Measurements from ENCODE around the gene DMRTC2.

Gene DMRTC2

DNA sequence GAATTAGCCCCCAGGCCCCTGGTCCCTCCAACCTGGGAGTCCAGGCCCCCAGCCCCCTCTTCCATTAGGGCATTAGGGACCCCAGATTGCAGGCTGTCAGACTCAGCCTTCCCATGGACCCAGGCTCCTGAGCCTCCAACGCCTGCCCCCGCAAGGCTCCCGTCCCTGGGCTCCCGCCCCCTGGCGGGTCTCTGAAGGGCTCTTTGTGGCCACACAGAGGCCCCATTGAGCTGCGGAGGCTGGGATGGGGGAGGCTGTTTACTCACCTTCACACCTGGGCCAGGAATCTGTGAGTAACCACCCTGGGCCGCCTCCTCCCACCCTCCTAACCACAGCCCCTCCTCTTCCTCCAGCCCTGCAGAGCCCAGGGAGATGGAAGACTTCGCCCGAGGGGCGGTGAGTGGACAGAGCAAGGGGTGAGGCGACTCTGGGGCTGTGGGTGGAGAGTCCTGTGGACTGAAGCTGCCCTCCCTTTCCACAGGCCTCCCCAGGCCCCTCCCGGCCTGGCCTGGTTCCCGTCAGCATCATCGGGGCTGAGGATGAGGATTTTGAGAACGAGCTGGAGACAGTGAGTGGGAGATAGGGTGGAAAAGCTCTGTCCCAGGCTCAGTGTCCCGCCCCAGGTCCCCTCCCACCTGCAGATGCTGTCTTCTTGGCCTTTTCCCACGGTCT, 43.0 kb downstream of the DMRTC2 start:
- Histone ChIP-seq H3K9ac (ENCODE audit: low read length) (peak overlapping the region; percentile 72), H3K4me3 (ENCODE audit: low read length) (peak overlapping the region; percentile 18), H3K4me1 (ENCODE audit: control insufficient read depth, insufficient read depth, low read length) (peaks cover 41% of the 10 kb centered on the region), H3K27me3 (ENCODE audit: control insufficient read depth, insufficient read depth, low read length) (no peaks in the 10 kb centered on the region), H3K9me3 (ENCODE audit: control insufficient read depth, low read length) (no peaks in the 10 kb centered on the region), H3K36me3 (ENCODE audit: control insufficient read depth, insufficient read depth, low read length) (peaks cover 15% of the 10 kb centered on the region)

DNA sequence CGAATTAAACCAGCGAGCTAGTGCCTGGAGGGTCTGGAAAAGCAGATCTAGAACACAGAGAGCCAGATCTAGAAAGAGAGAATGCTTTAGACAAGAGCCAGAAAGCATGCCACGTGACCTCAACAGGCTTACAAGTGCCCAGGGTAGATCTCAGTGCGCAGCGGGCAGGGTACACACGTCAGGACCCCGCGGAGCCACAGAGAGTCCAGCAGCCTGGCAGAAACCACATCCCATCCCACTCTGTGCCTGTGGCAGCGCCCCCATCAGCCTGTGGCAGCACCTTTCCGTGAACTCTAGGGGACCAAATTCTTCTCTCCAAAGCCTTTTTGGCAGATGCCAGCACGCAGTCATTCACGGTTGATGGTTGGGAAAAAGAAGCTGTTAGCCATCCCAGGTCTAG, 44.1 kb downstream of the DMRTC2 start:
- H3K27me3 ChIP-seq (ENCODE audit: control insufficient read depth, insufficient read depth, low read length) = no peaks in the 10 kb centered on the region
- peaks cover 41% of the 10 kb centered on the region for H3K4me1 ChIP-seq (ENCODE audit: control insufficient read depth, insufficient read depth, low read length)
- no peak overlapping the region for H3K9ac ChIP-seq (ENCODE audit: low read length)
- no peak overlapping the region for H3K4me3 ChIP-seq (ENCODE audit: low read length)
- peaks cover 17% of the 10 kb centered on the region for H3K36me3 ChIP-seq (ENCODE audit: control insufficient read depth, insufficient read depth, low read length)
- H3K9me3 ChIP-seq (ENCODE audit: control insufficient read depth, low read length) = no peaks in the 10 kb centered on the region

DNA sequence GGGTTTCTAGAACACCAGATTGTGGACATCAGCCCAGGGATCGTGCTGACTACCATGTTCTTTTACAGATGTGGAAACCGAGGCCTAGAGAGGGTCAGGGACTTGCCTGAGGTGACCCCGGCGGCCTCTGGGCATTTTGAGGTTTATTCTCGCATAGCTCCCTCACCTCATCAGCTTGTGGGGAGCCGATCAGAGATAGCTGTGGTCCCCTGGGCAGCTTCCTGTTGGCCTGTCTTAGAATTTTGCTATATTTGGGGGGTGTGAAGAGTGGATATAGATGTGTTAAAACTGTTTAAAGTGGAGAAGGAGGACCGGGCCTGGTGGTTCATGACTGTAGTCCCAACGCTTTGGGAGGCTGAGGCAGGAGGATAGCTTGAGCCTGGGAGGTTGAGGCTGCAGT, 45.1 kb downstream of the DMRTC2 start:
- peaks cover 39% of the 10 kb centered on the region for H3K4me1 ChIP-seq (ENCODE audit: control insufficient read depth, insufficient read depth, low read length)
- no peak overlapping the region for H3K4me3 ChIP-seq (ENCODE audit: low read length)
- H3K27me3 ChIP-seq (ENCODE audit: control insufficient read depth, insufficient read depth, low read length) = no peaks in the 10 kb centered on the region
- peaks cover 23% of the 10 kb centered on the region for H3K36me3 ChIP-seq (ENCODE audit: control insufficient read depth, insufficient read depth, low read length)
- H3K9ac ChIP-seq (ENCODE audit: low read length) = no peak overlapping the region
- H3K9me3 ChIP-seq (ENCODE audit: control insufficient read depth, low read length) = no peaks in the 10 kb centered on the region

DNA sequence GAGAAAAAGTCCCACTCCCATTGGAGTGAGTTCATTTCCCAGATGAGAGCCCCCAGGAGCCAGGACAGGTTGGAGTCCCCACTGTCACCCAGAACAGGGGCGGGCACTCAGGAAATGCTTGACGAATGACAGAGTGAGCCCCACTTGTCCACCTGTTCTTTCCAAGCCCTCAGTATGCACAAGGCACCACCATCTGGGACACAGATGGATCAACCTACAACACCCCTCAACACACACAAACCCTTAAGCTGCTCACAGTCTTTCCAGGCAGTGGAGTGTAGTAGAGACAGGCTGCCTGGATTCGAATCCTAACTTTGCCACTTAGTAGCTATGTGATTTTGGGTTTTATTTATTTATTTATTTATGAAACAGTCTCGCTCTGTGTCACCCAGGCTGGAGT, 46.1 kb downstream of the DMRTC2 start:
- Histone ChIP-seq H3K4me1 (ENCODE audit: control insufficient read depth, insufficient read depth, low read length) (peaks cover 30% of the 10 kb centered on the region), H3K27me3 (ENCODE audit: control insufficient read depth, insufficient read depth, low read length) (no peaks in the 10 kb centered on the region), H3K9me3 (ENCODE audit: control insufficient read depth, low read length) (no peaks in the 10 kb centered on the region), H3K4me3 (ENCODE audit: low read length) (no peak overlapping the region), H3K9ac (ENCODE audit: low read length) (no peak overlapping the region), H3K36me3 (ENCODE audit: control insufficient read depth, insufficient read depth, low read length) (peaks cover 29% of the 10 kb centered on the region)

DNA sequence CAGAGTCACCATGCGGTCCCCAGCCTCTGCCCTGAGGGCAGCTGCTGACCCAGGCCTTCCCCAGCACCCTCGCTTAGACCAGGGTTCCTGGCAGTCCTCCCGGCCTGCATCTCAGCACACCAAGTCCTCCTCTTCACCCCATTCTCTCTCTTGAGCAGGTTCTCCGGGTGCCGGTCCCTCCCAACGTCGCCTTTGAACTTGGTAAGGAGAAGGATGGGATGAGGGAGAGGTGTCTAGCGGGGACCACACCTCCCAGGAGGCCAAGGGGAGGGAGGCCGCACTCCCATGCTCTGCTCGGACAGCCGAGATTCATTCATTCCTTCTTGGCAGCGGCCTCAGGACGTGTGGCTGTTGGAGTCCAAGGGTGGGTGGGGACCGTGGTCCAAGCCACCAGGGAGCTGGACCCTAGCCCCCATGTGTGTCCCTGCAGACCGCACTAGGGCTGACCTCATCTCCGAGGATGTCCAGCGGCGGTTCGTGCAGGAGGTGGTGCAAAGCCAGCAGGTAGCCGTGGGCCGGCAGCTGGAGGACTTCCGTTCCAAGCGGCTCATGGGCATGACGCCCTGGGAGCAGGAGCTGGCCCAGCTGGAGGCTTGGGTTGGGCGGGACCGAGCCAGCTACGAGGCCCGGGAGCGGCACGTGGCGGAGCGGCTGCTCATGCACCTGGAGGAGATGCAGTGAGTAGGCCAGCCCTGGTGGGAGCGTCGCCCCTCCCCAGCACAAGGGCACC, 47.5 kb downstream of the DMRTC2 start:
- peaks cover 16% of the 10 kb centered on the region for H3K4me1 ChIP-seq (ENCODE audit: control insufficient read depth, insufficient read depth, low read length)
- no peaks in the 10 kb centered on the region for H3K27me3 ChIP-seq (ENCODE audit: control insufficient read depth, insufficient read depth, low read length)
- H3K4me3 ChIP-seq (ENCODE audit: low read length) = no peak overlapping the region
- no peak overlapping the region for H3K9ac ChIP-seq (ENCODE audit: low read length)
- peaks cover 33% of the 10 kb centered on the region for H3K36me3 ChIP-seq (ENCODE audit: control insufficient read depth, insufficient read depth, low read length)
- no peaks in the 10 kb centered on the region for H3K9me3 ChIP-seq (ENCODE audit: control insufficient read depth, low read length)

DNA sequence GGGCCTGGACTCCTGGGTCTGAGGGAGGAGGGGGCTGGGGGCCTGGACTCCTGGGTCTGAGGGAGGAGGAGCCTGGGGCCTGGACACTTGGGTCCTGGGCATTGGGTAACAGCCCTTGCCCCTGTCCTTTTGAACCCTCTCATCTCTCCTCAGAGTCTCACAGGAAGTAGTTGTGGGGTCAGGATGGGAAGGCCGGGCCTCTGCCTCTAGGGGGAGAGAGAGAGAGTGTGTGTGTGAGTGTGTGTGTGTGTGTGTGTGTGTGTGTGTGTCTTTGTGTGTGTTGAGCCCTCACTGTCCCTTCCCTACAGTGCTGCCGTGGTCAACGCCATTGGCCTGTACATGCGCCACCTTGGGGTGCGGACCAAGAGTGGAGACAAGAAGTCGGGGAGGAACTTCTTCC, 49.1 kb downstream of the DMRTC2 start:
- Histone ChIP-seq H3K27me3 (ENCODE audit: control insufficient read depth, insufficient read depth, low read length) (no peaks in the 10 kb centered on the region), H3K9ac (ENCODE audit: low read length) (no peak overlapping the region), H3K36me3 (ENCODE audit: control insufficient read depth, insufficient read depth, low read length) (peaks cover 33% of the 10 kb centered on the region), H3K4me3 (ENCODE audit: low read length) (no peak overlapping the region), H3K4me1 (ENCODE audit: control insufficient read depth, insufficient read depth, low read length) (peaks cover 3% of the 10 kb centered on the region), H3K9me3 (ENCODE audit: control insufficient read depth, low read length) (no peaks in the 10 kb centered on the region)

DNA sequence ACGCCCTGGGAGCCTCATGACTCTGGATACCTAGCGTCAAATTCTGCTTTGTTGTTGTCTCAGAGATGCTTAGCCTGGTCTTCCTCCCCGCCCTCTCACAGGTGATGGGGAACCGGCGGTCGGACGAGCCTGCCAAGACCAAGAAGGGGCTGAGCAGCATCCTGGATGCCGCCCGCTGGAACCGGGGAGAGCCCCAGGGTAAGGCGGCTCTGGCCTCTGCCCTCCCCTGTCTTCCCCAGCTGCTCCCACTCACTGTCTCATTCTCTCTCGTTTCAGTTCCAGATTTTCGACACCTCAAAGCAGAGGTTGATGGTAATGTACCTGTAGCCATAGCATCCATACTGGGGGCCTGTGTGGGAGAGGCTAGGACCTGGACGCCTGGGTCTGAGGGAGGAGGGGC, 49.5 kb downstream of the DMRTC2 start:
- Histone ChIP-seq H3K36me3 (ENCODE audit: control insufficient read depth, insufficient read depth, low read length) (peaks cover 28% of the 10 kb centered on the region), H3K4me1 (ENCODE audit: control insufficient read depth, insufficient read depth, low read length) (no peaks in the 10 kb centered on the region), H3K9ac (ENCODE audit: low read length) (no peak overlapping the region), H3K9me3 (ENCODE audit: control insufficient read depth, low read length) (no peaks in the 10 kb centered on the region), H3K4me3 (ENCODE audit: low read length) (no peak overlapping the region), H3K27me3 (ENCODE audit: control insufficient read depth, insufficient read depth, low read length) (no peaks in the 10 kb centered on the region)

DNA sequence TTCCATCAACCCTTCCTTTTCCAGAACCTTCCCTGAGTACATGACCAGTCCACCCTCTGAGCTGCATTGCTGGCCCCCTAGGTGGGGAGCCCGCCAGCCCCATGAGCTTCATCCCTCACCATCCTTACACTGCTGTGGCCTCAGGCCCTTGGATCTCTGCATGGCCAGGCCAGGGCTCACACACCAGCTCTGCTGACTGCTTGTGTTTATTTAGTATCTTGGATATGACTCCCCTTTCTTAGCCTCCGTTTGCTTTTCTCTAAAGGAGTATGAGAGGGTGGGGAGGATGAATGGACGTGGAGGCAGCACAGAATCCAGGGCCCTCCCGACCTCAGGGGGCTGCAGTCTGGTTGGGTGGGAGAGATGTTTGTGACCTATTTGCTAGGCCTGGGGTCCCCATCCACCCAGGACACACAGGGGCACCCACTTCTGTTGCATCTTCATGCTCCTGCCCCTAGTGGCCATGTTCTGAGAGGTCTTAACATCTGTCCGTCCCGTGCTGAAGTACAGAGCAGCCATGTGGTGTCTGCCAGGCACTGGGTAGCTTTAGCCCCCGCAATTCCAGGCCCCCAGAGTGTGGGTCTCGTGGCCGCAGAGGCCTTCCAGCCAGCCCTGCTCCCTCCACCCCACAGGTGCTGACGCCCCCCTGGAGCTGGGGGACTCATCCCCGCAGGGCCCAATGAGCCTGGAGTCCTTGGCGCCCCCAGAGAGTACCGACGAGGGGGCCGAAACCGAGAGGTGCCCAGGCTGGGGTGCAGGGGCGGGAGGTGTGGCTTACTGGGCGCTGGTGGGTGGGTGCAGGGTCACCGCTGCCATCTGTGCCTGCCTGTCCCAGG, 51.1 kb downstream of the DMRTC2 start:
- H3K4me1 ChIP-seq (ENCODE audit: control insufficient read depth, insufficient read depth, low read length) = no peaks in the 10 kb centered on the region
- no peak overlapping the region for H3K9ac ChIP-seq (ENCODE audit: low read length)
- no peaks in the 10 kb centered on the region for H3K27me3 ChIP-seq (ENCODE audit: control insufficient read depth, insufficient read depth, low read length)
- H3K36me3 ChIP-seq (ENCODE audit: control insufficient read depth, insufficient read depth, low read length) = peaks cover 24% of the 10 kb centered on the region
- H3K4me3 ChIP-seq (ENCODE audit: low read length) = no peak overlapping the region
- H3K9me3 ChIP-seq (ENCODE audit: control insufficient read depth, low read length) = no peaks in the 10 kb centered on the region

DNA sequence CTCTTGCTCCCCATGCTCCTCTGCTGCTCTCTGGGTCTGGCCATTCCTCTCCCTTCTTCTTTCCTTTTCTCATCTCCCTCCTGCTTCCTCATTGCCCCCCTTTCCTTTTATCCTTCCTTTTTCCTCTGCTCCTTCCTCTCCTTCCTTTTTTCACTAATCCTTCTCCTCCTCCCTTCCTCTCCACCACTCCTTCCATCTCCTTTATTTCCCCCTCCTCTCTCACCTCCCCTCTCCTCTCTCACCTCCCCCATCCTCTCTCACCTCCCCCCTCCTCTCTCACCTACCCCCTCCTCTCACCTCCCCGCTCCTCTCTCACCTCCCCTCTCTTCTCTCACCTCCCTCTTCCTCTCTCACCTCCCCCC, 51.7 kb downstream of the DMRTC2 start:
- Histone ChIP-seq H3K36me3 (ENCODE audit: control insufficient read depth, insufficient read depth, low read length) (peaks cover 27% of the 10 kb centered on the region), H3K4me3 (ENCODE audit: low read length) (no peak overlapping the region), H3K9ac (ENCODE audit: low read length) (no peak overlapping the region), H3K4me1 (ENCODE audit: control insufficient read depth, insufficient read depth, low read length) (no peaks in the 10 kb centered on the region), H3K27me3 (ENCODE audit: control insufficient read depth, insufficient read depth, low read length) (no peaks in the 10 kb centered on the region), H3K9me3 (ENCODE audit: control insufficient read depth, low read length) (no peaks in the 10 kb centered on the region)

DNA sequence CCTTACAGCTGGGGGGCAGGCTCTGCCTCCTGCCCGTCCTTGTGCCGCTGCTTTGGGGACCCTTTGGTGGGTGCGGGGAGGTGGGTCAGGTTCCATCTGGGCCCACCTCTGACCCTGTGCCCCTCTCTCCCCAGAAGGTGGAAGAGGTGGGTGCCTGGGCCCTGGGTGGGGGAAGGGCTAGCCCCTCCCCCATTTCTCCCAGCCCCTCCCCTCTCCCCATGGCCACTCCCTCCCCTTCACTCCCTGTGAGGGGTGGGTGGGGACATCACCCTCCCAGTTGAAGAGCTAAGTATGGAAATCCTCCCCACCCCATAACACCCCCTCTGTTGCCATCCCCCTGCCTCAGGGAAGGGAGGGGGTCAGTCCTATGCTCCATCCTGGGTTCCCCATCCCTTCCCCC, 52.3 kb downstream of the DMRTC2 start:
- Histone ChIP-seq H3K4me3 (ENCODE audit: low read length) (no peak overlapping the region), H3K36me3 (ENCODE audit: control insufficient read depth, insufficient read depth, low read length) (peaks cover 33% of the 10 kb centered on the region), H3K9me3 (ENCODE audit: control insufficient read depth, low read length) (no peaks in the 10 kb centered on the region), H3K4me1 (ENCODE audit: control insufficient read depth, insufficient read depth, low read length) (peaks cover 5% of the 10 kb centered on the region), H3K27me3 (ENCODE audit: control insufficient read depth, insufficient read depth, low read length) (no peaks in the 10 kb centered on the region), H3K9ac (ENCODE audit: low read length) (no peak overlapping the region)

DNA sequence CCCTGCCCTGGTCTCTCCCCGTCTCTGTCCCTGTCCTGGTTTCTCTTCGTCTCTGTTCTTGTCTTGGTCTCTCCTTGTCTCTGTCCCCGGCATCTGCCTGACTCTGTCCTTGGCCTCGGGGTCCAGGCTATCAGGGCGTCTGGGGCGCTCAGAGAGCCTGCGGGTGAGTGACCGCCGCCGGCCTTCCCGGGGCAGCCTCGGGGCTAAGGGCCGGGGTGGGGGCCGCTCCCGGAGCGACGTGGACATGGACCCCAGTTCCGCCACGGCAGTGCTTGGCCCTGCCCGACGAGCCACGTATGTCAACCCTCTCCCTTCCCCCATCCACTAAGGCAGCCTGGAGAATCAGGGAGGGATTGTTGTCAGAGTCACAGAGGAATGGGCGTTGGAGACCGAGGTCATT, 53.0 kb downstream of the DMRTC2 start:
- Histone ChIP-seq H3K9me3 (ENCODE audit: control insufficient read depth, low read length) (no peaks in the 10 kb centered on the region), H3K4me3 (ENCODE audit: low read length) (no peak overlapping the region), H3K36me3 (ENCODE audit: control insufficient read depth, insufficient read depth, low read length) (peaks cover 33% of the 10 kb centered on the region), H3K27me3 (ENCODE audit: control insufficient read depth, insufficient read depth, low read length) (no peaks in the 10 kb centered on the region), H3K9ac (ENCODE audit: low read length) (no peak overlapping the region), H3K4me1 (ENCODE audit: control insufficient read depth, insufficient read depth, low read length) (peaks cover 11% of the 10 kb centered on the region)

DNA sequence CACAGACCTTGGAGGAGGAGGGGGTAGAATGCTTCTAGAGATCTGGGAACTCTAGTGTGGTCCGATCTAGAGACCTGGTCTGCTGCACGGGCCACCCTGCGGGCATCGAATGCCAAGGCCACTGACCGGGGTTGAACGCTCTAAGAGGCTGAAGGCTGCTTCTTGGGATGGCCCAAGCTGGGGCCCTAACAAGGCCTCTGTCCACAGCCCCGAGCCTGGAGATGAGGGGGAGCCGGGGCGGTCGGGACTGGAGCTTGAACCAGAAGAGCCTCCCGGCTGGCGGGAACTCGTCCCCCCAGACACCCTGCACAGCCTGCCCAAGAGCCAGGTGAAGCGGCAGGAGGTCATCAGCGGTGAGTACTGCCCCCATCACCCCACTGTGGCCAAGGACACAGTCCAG, 53.4 kb downstream of the DMRTC2 start:
- H3K36me3 ChIP-seq (ENCODE audit: control insufficient read depth, insufficient read depth, low read length) = peaks cover 36% of the 10 kb centered on the region
- no peak overlapping the region for H3K4me3 ChIP-seq (ENCODE audit: low read length)
- H3K9ac ChIP-seq (ENCODE audit: low read length) = no peak overlapping the region
- no peaks in the 10 kb centered on the region for H3K9me3 ChIP-seq (ENCODE audit: control insufficient read depth, low read length)
- H3K4me1 ChIP-seq (ENCODE audit: control insufficient read depth, insufficient read depth, low read length) = peaks cover 15% of the 10 kb centered on the region
- H3K27me3 ChIP-seq (ENCODE audit: control insufficient read depth, insufficient read depth, low read length) = no peaks in the 10 kb centered on the region

Measured in mucosa of stomach (tissue), 1 donor.